ENCODE data around the gene TENM4. TPM values are rescaled to one million over a fixed set of nuclear protein-coding genes. Genes with fewer than 3 reads are reported as not detected.

Gene TENM4
- total and polyA plus RNA-seq, 2 of the 8 experiments (the other 6 are each of a cell fraction or from before 2014, with no cell fraction given), result 3.5 to 7.2 TPM

- TF ChIP-seq GABPA (IDR thresholded peaks at IDR 0.05; ENCODE audit: borderline replicate concordance, insufficient read depth, low read length) (no peak), EP300 (IDR thresholded peaks at IDR 0.05; ENCODE audit: borderline replicate concordance in 1 of 2, low read depth in 2 of 2, low read length in 2 of 2) (no peak), CREB1 (IDR thresholded peaks at IDR 0.05) (no peak)
These were observed 247.0 kb downstream of the TENM4 start (continued) for GRCh38 chr11:79193663-79194310.
